GM12891 (cell line): ENCODE data around the gene BEGAIN.

Experiments used
- POLR2A ChIP-seq: IDR thresholded peaks from 2 replicates; pipeline ENCODE4 v1.6.1; 2011; ENCODE audit warnings: low read depth, low read length, control low read depth
- POLR2AphosphoS5 ChIP-seq: IDR thresholded peaks from 2 replicates; pipeline ENCODE4 v1.6.1; 2011; ENCODE audit warnings: low read depth, low read length, control low read depth
- SPI1 ChIP-seq: IDR thresholded peaks from 2 replicates; pipeline ENCODE4 v1.6.1; 2011; ENCODE audit warnings: low read depth, low read length, control low read depth

DNA sequence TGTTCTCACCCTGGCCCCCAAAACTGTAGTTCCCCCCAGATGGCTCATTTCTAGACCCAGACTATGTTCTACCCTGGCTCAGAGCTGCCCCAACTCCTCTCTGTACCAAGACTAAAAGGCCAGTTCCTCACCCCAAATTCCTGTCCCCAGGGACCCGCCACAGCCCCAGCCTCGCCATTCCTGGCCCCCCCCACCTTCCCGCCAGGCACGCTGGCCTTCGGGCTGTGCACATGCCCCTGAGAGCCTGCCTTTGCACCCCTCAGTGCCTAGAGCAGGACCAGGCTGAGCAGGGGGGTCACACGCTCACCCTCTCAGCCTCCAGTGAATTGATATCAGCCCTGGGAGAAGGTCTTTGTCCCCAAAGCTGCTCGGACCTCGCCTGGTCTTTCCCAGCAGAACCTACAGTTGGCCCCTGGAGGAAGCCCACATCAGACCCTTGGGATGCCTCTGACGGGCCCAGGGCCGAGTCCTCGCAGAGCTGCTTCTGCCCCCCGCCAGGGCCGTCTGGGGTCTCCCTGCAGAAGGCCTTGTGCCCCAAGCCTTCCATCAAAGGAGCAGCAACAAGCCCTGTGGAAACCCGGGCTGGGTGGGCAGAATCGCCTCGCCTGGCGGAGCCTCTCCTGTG, 32.4 kb downstream of the BEGAIN start:
- TF ChIP-seq POLR2A (no peak), POLR2AphosphoS5 (no peak), SPI1 (no peak)
